Limb (tissue), 2 donors: Measurements from ENCODE around the gene POU2F2.
"Not testable (repeated sequence)": the region's sequence is repeated elsewhere in the genome, so short reads cannot be mapped to it uniquely, and the experiment has no call there.

Source experiments
- DNase-seq, 2 donors: peaks; one replicate each; pipeline ENCODE4 v3.0.0-alpha.2; 2016; ENCODE audit errors: extremely low spot score in 2 of 2

Gene POU2F2

DNA sequence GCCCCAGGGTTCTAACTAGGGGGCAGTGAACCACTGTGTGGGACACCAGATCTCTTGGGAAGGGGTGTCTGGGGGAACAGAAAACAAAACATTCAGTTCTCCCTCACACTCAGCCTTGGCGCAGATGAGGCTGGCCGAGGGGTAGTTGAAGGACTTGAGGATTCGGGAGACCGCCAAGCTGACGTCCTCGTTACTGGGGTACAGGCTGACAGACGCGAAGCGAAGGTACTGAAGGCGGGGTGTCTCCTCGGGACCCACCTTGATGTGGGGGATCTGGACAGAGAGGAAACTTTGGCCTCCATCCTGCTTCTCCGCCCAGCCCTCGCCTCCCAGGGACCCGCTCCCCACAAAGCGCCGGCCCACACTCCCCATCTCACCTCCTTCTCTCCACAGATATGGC lies 69.9 kb downstream of the POU2F2 start:
- DNase-seq = no peak

DNA sequence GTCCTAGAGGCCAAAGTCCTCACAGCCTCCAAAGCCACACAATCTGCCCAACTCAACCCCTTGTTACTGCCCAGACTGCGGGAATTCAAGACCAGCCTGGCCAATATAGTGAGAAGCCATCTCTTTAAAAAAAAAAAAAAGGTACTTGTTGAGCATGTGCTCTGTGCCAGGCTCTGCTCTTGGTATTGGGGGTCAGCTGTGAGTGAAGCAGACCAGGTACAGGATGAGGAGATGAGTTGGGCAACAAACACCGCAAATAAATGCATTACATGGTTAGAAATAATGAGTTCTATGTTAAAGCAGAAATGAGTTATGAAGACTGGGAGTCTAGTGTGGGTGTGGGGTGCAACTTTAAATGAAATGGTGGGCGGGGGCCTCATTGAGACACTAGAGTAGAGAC lies 72.1 kb downstream of the POU2F2 start:
- no peak for DNase-seq

DNA sequence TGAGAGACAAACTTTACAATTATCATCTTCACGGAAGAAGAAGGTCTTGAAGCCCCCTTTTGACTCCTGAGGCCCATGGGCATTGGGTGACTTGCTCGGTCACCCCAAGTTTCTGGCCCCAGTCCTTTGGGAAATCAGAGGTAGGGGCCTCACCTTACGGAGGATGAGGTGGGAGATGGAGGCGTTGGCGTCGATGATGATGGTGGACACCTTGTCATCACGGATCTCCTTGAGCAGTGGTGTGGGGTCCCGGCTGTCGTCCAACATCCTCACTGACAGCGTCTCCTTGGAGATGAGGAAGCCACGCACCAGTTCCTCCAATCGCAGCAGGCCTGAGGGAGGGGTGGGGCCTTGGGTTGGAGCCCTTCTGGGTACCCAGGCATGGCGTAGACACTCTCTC lies 73.0 kb downstream of the POU2F2 start:
- no peak for DNase-seq

DNA sequence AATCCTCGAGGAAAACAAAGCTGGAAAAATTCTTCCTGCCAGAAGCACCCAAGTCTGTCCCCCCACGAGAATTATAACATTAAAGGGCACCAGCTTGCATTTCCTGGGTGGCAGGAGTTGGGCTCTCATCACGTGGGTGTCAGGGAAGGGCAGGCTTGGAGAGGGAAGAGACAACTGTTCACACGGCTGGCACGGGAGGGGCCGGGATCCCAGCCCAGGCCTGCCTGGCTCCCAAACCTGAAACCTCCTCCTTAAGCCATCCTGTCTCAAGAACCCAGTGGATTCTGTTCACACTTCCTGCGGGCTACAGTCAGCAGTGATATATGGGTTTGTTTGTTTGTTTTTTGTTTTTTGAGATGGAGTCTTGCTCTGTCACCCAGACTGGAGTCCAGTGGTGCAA lies 74.4 kb downstream of the POU2F2 start:
- DNase-seq = no peak

DNA sequence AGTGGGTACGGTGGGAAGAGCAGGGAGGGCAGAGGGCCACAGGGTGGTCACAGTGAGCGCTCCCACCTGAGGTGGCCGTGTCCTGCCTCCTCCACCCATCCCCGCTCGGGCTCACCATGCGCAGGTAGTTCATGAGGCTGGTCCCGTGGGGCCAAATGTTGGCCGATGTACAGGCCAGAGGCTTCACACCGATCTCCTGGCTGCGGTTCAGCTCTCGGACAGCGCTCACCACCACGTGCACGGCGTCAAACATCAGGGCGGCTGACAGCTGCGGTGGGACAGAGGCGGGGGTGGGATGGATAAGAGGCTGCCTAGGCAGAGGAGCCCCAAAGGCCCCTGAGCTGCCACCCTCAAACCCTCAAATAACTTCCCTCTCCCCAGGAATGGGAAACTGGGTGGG lies 78.0 kb downstream of the POU2F2 start:
- no peak for DNase-seq

DNA sequence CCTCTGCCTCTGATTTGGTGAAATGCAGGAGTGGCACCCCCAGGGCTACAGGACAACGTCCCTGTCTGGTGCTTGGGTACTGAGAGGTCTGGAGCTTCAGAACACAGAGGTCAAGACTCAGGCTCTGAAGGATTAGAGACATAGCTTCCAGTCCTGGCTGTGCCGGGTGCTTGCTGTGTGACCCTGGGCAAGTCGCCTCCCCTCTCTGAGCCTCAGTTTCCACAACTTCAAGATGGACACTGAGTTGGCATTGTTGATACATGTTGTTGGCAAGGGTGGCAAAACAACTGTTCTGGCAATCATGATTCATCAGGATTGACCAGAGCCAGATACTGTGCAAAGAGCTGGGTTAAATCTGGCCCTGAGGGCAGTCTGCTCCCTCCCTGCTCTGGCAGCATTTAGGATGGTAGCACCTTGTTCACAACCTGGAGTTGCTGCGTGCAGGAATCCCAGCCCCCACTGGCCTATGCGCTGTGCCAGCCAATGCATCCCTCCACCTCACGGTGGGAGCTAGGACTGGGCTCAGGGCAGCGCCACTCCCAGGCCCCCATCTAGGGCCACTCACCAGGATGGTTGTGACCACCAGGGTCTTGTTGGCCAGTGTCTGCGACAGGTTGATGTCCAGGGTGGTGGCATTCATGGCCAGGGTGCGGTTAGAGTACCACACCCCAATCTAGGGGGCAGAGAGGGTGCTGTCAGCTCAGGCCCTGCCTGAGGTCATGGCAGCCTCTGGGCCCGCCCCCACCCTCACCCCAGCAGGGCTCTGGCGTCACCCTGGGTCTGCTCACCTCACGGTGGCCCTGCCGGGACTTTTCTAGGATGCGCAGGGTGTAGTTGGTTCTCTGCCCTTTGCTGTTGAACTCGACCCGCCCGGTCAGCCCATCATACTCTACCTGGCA lies 79.0 kb downstream of the POU2F2 start:
- no peak for DNase-seq

DNA sequence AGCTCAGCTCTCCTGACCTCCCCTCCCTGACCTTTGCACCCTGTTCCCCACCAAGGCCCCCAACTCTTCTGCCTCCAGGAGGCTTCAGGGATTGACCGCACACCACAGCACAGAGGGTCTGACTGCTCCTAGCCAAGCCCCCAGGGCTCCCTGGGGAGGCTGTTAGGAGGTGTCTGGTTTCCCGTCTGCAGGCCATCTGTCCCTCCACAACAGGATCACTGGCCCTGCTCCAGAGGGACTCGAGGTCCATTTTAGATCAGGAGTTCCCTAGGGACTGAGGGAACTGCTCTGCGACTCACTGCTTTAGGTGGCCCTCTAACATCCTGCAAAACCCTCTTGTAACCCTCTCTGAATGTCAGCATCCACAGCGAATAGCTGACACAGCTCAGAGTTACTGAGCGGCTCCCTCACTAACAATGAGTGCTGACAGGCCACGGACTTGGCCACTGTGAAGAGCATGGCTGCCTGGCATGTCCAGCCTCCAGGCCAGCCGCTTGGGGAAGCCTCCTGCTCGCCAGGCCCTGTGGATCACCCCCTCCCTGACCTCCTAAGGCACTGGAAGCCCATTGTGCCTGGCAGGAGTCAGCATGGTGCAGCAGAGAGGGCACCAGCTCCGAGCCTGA lies 79.9 kb downstream of the POU2F2 start:
- DNase-seq = no peak

DNA sequence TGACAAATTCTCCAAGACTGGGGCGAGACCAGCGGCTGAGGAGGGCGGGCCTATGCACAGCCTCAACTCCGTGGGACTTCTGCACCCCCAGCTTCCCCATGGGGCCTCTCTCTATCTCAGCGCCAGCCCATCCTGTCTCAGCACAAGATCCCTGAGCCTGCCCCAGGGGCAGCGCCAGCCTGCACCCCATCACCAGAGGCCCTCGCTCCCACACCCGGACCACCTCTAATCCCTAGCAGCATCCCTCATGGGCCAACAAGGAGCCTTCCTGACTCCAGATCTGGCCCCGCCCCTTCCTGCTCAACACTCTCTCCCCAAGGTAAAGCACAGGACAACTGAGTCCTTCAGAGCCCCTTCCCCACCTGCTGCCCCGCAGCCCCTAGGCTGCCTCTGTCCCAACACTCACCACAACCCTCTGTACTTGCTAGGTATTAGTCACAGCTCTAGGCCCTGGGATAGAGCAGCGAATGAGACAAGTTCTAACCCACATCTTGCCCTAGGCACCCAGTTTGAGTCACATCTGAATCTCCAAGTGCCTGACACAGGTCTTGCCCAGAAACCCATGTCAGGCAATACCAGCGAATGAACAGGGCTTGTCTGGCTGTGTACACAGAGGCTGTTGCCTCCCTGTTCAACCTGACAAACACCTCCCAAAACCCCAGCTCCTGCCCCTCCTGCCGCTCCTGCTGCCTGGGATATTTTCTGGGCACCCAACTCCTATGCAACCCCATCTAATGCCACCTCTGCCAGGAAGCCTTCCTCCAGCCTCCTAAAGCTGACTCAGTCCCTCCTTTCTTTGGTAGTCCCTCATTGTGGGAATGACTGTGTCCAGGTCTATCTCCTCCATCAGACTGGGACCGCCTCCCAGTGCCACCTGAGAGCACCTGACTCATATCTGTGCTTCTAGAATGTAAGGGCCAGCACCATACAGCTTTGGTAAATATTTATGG lies 80.8 kb downstream of the POU2F2 start:
- DNase-seq = no peak

DNA sequence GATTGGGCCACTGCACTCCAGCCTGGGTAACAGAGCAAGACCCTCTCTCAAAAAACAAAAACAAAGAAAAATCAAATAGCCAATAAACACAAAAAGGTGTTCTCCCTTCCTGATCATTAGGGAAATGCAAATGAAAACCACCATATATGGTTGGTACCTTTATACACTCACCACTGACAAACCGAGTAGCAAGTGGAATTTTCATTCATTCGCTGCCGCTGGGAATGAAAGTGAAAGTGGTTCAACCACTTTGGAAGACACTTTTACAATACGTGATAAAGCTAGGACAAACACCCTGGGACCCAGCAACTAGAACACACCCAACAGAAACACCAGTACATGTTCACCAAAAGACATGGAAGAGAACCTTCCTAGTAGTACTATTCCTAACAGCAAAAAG lies 83.3 kb downstream of the POU2F2 start:
- DNase-seq = no peak

DNA sequence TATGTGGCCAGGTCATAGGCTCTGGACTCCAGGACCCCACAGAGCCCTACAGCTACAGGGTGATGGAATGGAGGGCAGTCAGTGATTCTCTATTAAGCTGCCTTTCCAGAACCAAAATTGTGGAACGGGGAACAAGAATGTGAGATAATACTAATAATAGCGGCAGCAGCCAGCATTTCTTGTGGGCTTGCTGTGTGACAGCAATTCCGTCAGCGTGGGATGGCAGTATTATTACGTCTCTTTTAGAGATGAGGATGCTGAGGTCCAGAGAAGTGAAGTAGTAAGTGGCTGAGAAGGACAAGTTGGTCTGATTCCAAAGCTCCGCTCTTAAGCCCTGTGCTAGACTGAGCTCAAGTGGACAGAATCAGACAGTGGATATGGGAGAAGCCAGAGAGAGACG lies 86.7 kb downstream of the POU2F2 start:
- no peak for DNase-seq

DNA sequence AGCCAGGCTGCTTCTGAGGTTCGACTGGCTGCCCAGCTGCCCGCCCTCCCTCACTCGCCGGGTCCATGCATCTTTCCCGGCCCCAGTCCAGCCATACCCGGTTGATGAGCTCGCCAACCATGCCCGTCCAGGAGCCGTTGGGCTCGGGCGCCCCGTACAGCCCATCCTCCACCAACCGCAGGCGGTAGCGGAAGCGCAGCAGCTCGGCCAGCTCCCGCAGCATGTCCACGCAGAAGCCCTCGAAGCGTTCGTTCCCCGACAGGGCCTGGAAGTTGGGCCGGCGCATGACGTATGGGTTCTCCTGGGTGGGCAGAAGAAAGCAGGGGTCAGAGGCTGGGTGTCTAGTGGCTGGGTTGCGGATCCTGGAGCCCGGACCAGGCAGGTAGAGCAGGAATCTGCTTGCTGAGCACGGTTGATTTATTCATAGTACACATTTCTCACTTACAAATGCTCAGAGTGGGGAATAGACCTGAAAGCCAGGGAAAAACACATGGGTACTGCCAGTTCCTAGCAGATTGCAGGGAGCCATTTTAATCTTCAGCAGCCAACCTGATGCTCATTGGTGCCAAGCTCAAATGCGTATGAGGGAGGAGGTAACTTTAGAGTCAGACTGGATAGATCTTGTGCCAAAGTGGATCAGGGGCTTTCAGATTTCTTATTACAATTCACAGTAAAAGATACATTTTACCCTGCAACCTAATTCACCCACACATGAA lies 89.6 kb downstream of the POU2F2 start:
- no peak for DNase-seq

DNA sequence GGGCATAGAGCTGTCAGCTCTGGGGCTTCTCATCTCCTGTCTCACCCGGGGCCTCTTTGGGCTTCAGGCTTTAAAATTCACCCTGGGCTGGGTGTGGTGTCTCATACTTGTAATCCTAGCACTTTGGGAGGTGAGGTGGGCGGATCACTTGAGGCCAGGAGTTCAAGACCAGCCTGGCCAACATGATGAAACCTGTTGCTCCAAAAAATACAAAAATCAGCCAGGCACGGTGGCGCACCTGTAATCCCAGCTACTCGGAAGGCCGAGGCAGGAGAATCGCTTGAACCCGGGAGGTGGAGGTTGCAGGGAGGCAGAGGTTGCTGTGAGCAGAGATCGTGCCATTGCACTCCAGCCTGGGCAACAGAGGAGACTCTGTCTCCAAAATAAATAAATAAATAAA lies 91.8 kb downstream of the POU2F2 start:
- DNase-seq = not testable (repeated sequence)

DNA sequence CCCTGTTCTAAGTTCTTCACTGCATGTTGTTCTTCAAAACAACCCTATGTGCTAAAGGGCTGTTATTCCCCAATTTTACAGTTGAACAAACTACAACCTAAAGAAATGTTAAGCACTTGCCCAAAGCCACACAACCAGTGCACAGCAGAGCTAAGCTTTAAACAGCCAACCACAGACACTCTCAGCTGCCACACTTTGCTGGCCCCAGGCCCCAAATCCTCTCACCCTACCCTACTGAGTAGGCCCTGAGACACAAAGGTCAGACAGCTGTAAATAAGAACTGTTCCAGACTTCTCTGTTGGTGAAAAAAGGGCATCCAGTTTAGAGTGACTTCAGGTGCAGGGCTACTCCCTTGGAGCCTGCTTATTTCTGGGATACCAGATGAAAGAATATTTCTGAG lies 92.2 kb downstream of the POU2F2 start:
- no peak for DNase-seq

DNA sequence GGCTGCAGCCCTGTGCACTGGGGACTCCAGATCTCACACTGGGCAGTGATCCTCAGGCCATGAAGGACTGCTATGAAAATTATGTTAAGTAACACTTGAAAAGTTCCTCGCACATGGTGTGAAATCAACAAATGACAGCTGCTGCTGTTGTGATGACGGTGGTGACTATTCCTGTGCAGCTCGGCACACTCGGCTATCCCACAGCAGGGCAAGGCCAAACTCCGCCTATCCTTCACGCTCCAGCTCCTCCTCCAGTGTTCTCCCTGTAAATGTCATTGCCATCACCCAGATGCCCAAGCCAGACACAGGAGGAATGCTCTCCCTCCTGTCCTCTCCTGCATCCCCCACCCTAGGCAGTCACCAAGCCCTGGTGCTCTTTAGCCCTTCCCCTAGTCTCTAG lies 93.6 kb downstream of the POU2F2 start:
- no peak for DNase-seq

DNA sequence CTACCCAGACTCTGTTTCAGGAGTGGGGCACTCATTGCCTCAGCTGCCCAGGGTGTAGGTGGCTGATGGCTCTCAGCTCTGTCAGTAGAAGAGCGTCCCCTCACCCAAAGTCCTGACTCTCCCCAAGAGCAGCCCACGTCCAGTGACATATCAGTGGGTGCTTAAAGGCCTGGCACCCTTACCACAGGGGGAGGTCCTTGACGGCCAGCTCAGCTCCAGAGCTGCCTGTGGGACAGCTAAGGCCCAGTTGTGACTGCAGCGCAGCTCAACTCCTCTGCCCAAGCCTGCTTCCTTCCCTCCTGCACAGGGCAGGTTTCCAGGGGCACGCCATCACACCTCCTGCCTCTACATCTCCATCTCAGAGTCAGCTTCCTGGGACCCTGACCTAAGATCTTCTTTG lies 94.6 kb downstream of the POU2F2 start:
- no peak for DNase-seq
